CD4-positive, alpha-beta T cell treated with Interleukin-6 at 100 ng/mL for 8 hours (primary cell): ENCODE results near the gene FXYD2.
A peak's percentile ranks its signal among the peaks of the same experiment; 100 is the strongest.

Experiments
- DNase-seq: peaks from one replicate; pipeline ENCODE4 v3.0.0-alpha.2; 2020; ENCODE audit warnings: mixed read lengths, low spot score

Gene FXYD2

DNA sequence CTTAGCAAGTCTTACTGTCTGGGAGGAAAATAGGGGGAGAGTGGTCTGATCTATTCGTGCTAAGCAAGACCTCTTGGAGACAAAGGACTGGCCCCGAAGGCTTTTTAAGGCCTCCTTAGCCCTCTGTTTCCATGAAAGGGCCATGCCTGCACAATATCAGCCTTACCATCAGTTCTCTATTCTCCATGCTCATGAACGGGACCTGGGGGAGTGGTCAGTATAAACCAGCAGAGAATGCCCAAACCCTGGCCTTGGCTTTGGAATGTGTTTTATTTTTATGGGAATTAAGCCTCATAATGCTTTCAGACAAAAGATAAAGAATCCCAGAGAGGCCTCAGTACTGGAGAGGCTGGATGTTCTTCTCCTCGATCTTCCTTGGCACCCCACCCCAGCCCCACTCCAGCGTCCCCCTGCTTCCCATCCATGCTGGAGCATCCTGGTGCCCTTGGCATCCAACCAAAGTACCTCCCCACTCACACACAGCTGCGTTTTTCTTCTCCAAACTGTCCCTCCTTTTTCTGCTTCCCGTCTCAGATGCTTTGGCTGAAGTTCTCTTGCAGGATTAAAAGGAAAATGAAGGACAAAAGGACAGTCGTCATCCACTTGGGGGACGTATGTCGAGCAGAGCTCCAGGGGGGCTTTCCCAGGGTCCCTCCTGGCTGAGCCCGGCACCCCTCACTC, 33.3 kb upstream of the FXYD2 start:
- no peak for DNase-seq

GRCh38 chr11:117855912-117856651, 31.5 kb upstream of the FXYD2 start:
- DNase-seq, result no peak

DNA sequence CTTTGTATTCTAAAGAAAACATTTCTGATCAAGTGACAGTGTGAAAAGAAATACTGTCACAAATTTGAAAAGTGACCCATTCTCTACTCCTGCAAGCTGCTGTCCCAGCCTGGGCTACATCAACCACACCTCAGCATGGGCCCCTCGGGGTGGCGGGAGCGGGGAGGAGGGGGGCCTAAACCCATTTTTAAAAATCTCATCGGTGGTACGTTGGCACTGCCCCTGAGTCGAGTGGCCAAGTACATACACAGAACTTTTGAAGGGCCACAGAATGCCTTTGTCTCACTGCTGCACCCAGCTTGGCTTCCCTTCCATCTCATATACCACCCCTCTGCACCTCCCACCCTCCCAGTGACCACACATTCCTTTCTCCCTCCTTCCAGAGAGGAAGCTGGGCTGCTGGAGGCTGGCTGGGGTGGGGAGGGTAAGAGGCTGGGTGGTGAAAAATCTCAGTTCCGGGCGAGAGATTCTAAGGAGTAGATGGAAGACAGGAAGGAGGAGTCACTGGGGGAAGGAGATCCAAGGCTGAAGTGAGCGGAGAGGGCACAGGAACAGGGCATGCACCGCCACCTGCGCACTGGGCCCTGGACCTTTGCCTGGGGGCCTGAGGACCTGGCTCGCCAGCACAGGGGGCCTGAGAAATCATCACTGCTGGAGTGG, 30.8 kb upstream of the FXYD2 start:
- DNase-seq, result no peak

GRCh38 chr11:117852309-117852708, 27.8 kb upstream of the FXYD2 start:
- no peak for DNase-seq

GRCh38 chr11:117851852-117852251, 27.3 kb upstream of the FXYD2 start:
- no peak for DNase-seq

DNA sequence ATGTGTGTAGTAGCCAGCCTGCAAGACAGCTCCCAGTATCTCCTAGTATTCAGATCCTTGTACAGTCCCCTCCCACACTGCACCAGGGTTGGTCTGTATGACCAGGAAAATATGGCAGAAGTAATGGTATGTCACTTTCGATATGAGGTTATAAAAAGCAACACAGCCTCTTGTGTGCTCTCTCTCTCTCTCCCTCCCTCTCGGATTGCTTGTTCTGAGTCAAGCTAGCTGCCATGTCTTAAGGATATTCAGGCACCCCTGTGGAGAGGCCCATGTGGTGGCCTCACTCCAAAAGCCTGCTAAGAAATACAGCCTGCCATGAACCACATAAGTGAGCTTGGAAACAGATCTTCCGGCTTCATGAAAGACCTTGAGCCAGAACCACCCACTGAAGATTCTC, 26.6 kb upstream of the FXYD2 start:
- DNase-seq, result no peak

DNA sequence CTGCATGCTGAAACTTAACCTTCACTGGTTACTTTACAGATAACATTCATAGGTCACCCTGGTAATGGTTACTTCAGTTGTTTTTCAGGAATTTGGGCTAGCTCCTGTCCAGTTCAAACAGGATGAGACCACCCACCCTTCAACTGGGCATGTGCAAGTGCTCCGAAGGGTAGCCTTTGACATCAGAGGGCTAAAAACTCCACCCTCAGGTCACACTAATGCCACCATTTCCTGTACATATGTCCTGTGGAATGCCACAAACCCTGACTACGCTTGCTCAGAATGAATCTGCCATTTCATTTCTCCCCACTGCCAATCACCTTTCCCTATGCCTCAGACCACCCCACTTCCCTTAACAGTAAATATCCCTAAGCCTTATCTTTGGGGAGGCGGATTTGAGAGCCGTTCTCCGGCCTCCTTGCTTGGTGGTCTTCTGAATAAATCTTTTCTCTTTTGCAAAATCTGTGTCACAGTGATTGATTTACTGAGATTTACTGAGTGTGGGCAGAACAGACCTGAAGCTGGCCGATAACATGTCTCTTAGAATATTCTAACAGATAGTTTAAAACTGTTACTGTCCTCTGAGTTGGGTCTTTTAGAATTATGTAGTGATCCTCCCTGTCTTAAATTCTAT, 25.4 kb upstream of the FXYD2 start:
- no peak for DNase-seq

DNA sequence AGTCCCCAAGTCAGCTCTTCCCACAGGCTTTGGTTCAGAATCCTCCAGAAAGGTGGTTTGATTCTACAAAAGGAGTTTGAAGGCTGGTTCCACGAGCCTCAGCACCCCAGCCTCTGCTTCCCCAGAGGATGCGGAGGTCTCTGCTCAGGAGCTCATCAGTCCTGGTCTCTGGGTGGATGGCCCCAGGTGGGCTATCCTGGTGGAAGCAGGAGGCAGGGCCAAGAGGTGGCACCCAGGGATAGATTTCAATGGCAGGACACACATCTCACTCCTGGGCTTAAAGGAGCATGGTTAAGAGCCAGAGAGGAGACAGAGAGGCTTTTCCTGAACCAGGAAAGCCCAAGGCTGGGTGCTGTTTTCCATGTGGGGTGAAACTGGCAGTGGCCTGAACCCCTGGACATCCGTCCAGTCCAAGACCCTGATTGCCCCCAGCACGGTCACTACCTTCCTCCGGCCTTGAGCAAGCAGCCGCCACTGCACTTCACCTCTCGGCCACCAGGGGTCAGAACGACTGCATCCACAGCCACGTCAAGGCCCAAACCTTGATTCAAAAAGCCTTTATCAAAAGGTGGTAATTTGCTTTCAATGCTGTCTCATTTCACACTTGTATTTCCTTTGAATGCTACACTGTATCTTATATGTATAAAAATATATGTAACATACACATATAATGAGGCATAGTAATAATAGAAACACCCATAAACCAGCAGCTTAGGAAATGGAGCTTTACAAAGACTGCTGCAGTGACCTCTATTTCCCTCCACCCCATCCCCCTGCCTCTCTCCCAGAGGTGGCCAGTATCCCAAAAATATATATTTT, 19.3 kb upstream of the FXYD2 start:
- peak; percentile 80 for DNase-seq

DNA sequence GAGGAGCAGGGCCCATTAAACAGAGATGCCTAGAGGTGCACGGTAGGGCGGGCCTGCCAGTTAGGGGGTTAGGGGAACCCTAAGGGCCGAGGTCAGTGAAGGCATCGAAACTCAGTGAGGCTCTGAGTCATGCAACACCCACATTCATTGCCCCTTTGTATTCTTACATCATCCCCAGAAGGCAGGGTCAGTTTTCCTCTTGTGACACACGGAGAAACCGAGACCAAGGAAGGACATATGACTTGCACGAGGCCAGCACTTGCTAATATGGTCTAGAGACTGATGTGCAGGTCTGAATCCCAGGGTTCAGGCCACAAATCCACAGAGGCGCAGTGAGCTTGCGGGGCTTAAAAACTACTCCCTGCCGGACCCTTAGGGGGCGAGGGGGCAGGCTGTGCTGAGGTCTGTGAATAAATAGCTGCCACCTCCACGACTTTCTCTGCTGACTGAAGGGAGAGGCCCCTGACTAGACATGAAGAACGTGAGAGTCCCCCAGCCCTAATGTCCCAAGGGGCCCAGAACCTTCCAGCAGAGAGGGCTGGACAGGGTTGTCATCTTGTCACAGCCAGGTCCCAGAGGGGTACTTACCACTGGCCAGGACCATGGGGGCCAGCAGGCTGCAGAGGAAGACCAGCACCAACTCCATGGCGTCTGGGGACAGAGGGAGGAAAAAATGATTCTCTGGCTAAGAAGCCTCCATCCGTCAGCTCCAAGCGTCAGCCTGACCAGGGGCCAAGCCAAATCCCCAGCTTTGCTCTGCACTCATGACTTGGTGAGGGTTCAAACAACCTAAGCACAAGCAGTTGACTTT, 17.8 kb upstream of the FXYD2 start:
- no peak for DNase-seq

DNA sequence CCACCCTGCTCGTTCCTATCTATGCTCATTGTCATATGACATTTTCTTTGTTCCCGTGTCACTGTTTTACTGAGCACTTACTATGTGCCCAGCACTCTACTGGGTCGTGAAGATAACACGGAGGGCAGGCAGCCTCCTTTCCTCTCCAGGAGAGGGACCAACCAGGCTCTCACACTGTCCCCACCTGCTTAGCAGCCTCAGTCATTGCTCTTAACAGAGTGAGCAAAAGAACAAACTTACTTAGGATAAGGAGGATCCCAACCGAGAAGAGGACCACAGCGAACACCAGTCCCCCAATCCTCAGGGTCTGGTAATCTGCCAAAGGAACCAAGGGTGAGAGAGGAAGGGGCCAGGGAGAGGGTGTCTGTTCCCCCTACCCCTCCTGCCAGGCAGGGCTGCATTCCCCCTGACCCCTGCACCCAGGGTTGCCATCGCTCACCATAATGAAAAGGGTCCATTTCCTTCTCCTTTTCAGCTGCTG, 17.0 kb upstream of the FXYD2 start:
- DNase-seq, result no peak

DNA sequence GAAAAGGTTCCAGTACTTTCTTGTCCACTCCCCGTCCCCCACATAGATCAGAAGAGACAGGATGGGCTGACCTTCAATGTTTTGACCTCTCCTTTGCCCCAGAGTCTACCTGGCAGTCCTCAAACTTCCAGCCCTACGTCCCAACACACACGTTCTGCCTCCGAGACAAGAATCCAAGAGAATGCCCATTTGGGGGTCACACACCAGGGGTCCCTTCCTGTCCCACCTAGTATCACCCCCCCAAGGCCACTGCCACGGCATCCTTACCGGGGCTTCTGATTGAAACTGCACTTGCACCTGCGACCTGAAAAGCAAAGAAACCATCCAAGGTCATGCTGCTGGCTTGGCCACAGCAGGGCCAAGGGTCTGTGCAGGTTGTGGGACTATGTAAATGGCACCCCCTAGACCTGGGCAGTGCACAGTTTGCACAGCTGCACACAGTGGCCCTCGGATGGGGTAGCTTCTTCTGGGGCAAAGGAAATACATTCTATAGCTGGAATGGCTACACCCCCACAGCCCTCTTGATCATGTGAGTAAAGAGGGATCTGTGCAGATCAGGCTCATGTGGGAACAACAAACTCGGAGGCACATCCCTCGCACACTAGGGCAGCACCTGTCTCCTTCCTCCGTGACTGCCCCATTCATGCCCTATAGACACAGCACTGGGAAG, 16.5 kb upstream of the FXYD2 start:
- DNase-seq, result no peak

DNA sequence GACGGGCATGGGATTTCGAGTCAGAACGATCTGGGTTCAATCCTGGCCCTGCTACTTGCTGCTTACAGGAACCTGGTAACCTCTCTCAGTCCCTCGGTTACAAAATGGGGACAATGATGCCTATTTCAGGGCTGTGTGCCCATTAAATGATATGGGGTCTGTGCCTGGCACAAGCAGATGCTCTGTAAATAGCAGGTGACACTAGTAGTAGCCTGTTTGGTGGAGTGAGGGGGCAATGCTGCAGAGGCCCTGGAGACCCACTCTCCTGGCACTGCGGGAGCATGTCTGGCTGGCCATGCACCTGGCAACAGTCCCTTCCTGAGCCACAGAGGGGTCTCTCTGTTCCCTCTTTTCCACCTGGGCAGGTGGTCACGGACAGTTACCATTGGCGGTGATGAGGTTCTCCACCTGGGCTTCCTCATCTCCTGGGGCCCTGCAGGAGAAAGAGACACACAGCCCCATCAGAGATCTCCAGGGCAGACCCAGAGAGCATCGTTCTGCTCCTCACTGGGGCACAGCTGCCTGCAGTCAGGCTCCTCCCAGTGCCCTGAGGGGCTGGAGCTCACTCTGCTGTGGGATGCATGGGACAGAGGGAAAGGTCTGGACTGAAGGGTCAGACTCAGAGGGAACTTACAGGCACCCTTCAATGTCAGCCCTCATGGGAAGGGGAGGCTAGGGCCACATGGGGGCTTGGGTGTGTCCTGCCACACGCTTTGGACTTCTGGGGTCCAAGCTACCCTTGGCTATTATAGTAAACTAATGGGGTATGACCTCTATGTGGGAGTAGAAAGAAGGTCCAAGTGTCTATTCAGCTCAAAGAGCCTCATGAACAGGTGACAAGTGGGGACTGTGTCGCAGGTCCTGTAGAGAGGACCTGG, 15.6 kb upstream of the FXYD2 start:
- no peak for DNase-seq

GRCh38 chr11:117839380-117839881, 14.9 kb upstream of the FXYD2 start:
- DNase-seq, result no peak

DNA sequence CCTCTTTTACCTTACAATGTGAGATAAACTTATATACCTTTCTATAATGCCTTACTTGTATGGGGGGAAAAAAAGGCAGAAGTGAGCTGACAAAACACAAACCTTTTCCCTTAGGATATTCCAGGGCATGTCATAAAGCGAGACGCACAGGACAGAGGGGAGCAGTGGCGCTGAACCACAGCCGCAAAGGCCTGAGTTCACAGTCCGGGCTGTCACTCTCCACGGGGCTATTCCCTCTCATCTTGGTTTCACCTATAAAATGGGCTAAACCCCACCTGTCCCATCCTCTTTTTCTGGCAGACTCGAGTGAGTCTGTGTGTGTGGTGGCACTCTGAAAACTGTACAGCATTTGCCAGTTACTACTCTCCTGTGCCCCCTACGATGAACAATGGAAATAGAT, 14.4 kb upstream of the FXYD2 start:
- no peak for DNase-seq

- DNase-seq, result no peak
These were observed 13.2 kb upstream of the FXYD2 start for GRCh38 chr11:117837791-117838190.

- DNase-seq, result no peak
These were observed 12.7 kb upstream of the FXYD2 start for GRCh38 chr11:117837070-117837776.

GRCh38 chr11:117836077-117836960, 11.8 kb upstream of the FXYD2 start:
- no peak for DNase-seq
